Esophagus squamous epithelium (tissue), 4 donors: ENCODE results near the gene IFITM2.

ENCODE experiments used
- CTCF ChIP-seq, 6 experiments: fragments of 450-650 bp in 4 of 6; fragments of 200-600 bp in 2 of 6; sonication (generic) in 2 of 6; IDR thresholded peaks; one replicate each; pipeline ENCODE4 v1.5.1; 2016 to 2019; ENCODE audit warnings: antibody characterized with exemption in 6 of 6, mild to moderate bottlenecking in 4 of 6, moderate library complexity in 4 of 6
- POLR2A ChIP-seq, 4 donors: fragments of 450-650 bp; IDR thresholded peaks; one replicate each; pipeline ENCODE4 v1.6.1; 2017; ENCODE audit warnings: antibody characterized with exemption in 4 of 4, mild to moderate bottlenecking in 4 of 4, moderate library complexity in 3 of 4

GRCh38 chr11:280706-281485 lies 26.7 kb upstream of the IFITM2 start:
- TF ChIP-seq POLR2A (IDR thresholded peaks at IDR 0.05) (peak in 1 of 4 donors; percentile 6), CTCF (IDR thresholded peaks at IDR 0.05) (no peak)
